Activated T-cell treated with anti-CD3 and anti-CD28 coated beads, Interleukin-2, amount 50 U/mL, for 48 hours (primary cell): ENCODE measurements around the gene MYO1D.
"Not testable (repeated sequence)": the region's sequence is repeated elsewhere in the genome, so short reads cannot be mapped to it uniquely, and the experiment has no call there.

Experiments
- DNase-seq, 2 experiments: peaks; one replicate each; pipeline ENCODE4 v3.0.0-alpha.2; 2020

MYO1D gene

GRCh38 chr17:32876417-32877163 is at the start of gene MYO1D:
MYO1D (minus strand) TSS chr17:32877124; CDS start chr17:32876872, 252 bp downstream.
- peak; percentile 76 to 81 for DNase-seq

GRCh38 chr17:32926183-32926582 is 49.3 kb upstream of the MYO1D start:
- no peak for DNase-seq

- not testable (repeated sequence) for DNase-seq
Measured at GRCh38 chr17:32923905-32924304, 47.0 kb upstream of the MYO1D start.

GRCh38 chr17:32921017-32921416 is 44.1 kb upstream of the MYO1D start:
- no peak for DNase-seq

GRCh38 chr17:32920293-32920692 is 43.4 kb upstream of the MYO1D start:
- DNase-seq: no peak

- not testable (repeated sequence) for DNase-seq
Measured at GRCh38 chr17:32919876-32920275, 43.0 kb upstream of the MYO1D start.

- no peak for DNase-seq
Measured at GRCh38 chr17:32917842-32918241, 40.9 kb upstream of the MYO1D start.

- DNase-seq: no peak
Measured at GRCh38 chr17:32917081-32917480, 40.2 kb upstream of the MYO1D start.

GRCh38 chr17:32916134-32916533 is 39.2 kb upstream of the MYO1D start:
- no peak for DNase-seq

GRCh38 chr17:32915245-32915644 is 38.3 kb upstream of the MYO1D start:
- DNase-seq: no peak

- DNase-seq: peak; percentile 49 to 59
Measured at GRCh38 chr17:32914181-32914580, 37.3 kb upstream of the MYO1D start.

- DNase-seq: no peak
Measured at GRCh38 chr17:32913593-32913992, 36.7 kb upstream of the MYO1D start.

- no peak for DNase-seq
Measured at GRCh38 chr17:32912218-32912897, 35.4 kb upstream of the MYO1D start.

- no peak for DNase-seq
Measured at GRCh38 chr17:32910769-32911168, 33.8 kb upstream of the MYO1D start.

- peak; percentile 68 to 73 for DNase-seq
Measured at GRCh38 chr17:32909787-32910369, 33.0 kb upstream of the MYO1D start.

GRCh38 chr17:32907583-32907982 is 30.7 kb upstream of the MYO1D start:
- no peak for DNase-seq

- DNase-seq: no peak
Measured at GRCh38 chr17:32904891-32905290, 28.0 kb upstream of the MYO1D start.

GRCh38 chr17:32903774-32904673 is 27.1 kb upstream of the MYO1D start:
- peak; percentile 29 to 52 for DNase-seq

- DNase-seq: no peak
Measured at GRCh38 chr17:32901743-32902142, 24.8 kb upstream of the MYO1D start.

- no peak for DNase-seq
Measured at GRCh38 chr17:32899236-32900013, 22.5 kb upstream of the MYO1D start.

- no peak for DNase-seq
Measured at GRCh38 chr17:32896647-32897258, 19.8 kb upstream of the MYO1D start.

GRCh38 chr17:32894245-32894644 is 17.3 kb upstream of the MYO1D start:
- no peak for DNase-seq
